Fibroblast of upper back skin (primary cell): Measurements from ENCODE around the gene UPK1B.

ENCODE experiments used
- DNase-seq: peaks from one replicate; pipeline ENCODE4 v3.0.0-alpha.2; 2013

The UPK1B gene

DNA sequence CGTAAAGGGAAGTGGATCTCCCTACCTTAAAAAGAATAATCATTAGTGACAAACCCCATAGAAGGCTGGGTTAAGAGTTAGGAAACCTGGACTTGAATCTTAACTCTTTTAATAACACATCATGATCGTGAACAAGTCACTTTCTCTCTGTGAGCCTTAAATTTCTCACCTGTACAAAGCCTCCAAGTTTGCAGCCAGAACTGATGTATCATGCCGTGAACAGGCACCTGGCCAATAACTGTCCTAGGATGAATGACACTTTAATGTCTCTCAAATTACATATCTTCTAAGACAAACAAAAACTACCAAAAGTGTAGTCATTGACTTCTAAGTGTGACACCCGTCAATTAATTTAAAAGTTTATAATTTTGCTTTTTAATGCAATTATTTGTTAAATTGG, 3.9 kb downstream of the UPK1B start:
- no peak for DNase-seq

DNA sequence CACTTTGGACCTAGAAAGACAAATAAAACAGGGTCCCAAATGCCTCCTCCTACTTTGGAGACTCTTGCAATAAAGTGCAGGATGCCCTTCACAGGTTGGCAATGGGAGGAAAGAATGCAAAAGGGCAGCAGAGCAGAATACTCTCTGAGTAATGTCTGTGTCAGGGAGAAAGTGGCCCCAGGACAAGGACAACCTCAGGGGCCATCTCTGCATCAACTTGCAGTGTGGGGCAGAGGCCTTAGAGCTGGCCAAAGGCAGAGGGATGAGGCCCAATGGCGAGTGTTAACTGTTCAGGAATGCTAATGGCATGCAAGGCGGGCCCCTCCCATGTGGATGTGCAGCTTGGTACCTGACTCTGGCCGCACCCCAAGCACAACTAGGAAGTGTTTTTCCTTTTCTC, 8.4 kb downstream of the UPK1B start:
- DNase-seq, result peak; percentile 21

DNA sequence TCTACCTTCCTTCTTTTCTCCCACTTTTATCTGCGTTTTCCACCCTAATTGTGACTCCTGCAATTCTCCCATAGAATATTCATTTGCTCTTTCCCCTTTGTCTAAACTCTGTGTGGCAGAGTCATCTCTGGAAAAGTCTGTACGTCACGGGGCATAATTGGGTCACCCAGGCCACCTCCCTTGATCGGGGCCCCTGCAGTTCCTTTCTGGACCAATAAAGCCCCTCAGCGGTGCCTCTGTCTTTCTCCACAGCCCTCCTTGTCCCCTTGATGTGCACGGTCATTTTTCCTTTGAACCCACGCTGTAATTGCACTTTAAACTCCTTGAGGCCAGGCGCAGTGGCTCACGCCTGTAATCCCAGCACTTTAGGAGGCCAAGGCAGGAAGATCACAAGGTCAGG, 10.7 kb downstream of the UPK1B start:
- DNase-seq, result no peak

DNA sequence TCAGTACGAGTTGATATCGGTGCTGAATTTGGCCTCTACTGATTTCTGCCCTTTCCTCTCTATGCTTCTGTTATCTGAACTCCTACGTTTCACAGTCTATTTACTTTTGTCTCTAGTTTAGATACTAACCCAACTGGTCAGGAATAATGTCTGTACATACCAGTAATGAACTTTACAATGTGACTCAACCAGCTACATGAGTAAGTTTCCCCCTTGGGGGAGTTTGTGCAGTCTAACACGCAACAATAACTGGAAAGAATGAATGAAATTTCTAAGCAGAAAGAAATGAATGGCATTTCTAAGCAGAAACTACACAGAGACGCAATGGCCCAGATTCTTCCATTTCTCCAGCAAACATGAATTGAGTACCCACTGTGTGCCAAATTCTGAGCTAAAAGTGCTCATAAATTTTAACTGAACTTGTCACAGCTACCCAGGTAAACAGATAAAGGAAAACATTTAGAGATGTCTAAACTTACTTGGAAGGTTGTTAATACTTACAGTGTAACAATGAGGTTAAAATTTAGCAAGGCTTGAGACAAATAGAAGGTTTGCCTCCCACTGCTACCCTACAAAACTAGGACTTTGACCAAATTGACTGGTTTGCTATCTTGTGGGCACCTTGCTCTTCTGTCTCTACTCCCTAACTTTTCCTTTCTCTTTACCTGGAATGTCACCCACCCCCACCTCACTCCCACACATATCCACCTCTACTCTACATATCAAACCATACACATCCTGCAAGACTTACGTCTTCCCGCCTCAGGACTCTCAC, 11.6 kb downstream of the UPK1B start:
- peak; percentile 82 for DNase-seq

DNA sequence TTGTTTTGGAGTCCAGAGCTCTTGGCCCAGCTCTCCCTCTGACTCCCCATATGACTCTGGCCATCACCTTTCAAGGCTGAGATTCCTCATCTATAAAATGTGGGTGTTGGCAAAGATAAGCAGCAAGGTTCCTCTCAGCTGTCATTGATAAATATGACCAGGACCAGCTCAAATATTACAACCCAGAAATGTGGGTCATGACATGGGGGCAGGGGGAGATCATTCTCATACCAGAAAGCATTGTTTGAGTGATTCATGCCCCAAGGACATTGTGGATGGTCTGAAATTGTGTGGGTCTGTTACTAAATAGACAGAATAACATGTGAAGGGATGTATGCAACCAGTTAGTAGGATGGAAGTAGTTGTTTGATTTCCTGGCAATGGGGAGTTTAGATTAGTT, 13.9 kb downstream of the UPK1B start:
- DNase-seq, result peak; percentile 19

DNA sequence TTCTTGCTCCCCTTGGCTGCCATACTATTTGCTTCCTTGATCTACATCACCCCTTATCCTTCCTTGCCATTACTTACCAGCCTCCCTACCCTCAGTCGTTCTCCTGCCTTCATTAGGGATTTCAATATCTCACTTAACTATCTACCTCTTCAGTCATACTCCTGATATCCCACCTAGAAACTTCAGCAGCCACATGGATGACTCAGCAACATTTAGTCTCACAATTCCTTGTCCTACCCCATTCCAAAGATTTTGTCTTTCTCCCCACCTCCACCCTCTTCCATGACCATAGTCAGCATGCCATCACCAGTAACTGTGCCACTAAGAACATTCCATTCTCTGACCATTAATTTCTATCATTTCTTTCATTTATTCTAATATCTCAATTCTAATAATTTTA, 18.4 kb downstream of the UPK1B start:
- no peak for DNase-seq

DNA sequence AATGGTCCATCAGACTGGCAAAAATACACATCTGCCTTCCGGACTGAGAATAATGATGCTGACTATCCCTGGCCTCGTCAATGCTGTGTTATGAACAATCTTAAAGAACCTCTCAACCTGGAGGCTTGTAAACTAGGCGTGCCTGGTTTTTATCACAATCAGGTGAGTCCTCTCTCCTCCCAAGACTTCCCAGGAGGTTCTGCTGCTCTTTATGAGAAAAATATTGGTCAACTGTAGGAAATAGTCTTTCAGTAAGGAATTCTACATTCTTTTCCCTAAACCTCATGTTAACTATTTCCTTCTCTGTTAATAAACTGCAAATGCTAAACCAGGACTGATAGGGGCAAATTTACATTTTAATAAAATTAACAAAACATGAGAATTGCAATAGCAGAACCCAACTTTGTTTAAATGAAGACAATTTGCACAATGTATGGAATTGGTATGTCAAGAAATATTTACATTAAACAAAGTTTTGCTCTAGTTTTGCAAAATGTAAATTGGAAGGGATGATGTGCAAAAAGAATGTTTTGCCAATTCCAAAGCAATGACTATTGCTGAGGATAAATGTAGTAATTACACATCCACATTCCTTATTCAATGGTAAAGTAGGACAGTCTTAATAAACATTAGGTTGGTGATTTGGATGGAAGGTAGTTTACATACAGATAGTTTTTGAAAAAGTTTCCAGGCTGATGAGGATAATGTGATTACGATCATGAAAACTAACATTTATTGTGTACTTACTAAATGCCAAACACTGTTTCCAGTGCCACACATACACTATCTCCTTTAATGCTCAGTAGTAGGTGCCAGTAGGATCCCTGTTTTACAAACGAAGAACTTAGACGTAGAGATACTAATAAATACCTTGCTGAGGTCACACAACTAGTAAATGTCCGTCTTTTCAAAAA, 21.1 kb downstream of the UPK1B start:
- peak; percentile 49 for DNase-seq

DNA sequence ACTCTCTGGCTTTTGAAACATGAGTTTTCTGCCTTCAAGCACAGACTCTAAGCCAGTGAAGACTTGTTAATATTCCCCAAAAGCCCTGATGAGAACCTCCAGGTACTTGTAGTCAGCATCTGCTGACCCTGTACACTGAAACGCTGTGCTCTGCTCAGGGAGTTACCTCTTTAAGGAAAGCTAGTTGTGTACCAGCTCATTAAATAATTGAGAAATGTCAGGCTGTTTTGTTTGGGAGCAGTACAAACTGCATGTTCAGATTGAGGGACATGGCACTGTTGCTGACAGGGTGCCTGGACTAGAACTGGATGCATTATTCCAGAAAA, 21.7 kb downstream of the UPK1B start:
- DNase-seq, result no peak

DNA sequence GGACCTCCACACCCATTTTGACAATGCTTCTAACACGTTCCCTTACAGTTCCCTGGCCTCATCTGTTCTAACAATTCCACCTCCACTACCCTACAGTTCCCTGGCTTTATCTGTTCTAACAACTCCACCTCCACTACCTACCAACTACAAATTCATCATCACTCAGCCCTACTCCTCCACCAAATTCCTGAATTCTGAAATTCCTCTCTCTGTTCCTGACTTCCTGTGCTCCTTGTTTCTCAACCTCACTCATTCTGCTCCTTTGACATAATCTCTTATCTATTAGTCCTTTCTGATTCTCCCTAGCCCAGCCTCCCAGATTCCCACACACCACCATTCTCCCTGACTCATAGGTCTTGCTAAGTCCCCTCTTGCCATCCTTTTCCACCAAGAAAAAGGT, 22.5 kb downstream of the UPK1B start:
- peak; percentile 36 for DNase-seq

DNA sequence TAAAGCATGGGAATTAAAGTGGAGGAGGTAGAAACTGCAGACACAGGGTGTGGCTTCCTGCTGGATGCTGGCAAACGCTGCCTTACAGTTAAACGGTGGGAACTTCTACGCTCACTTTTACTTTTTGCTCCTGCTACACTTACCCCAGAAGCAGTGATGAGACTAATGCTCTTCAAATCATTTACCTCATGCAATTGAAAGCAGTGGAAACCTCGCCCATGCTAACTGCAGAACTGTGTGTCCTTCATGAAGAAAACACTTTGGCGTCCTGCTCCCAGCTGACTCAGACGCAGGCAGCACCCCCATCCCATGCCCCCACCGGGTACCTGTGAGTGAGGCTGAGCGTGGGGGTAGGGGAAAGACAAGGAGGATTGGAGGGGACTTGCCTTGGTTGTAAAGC, 31.8 kb downstream of the UPK1B start:
- DNase-seq, result no peak

DNA sequence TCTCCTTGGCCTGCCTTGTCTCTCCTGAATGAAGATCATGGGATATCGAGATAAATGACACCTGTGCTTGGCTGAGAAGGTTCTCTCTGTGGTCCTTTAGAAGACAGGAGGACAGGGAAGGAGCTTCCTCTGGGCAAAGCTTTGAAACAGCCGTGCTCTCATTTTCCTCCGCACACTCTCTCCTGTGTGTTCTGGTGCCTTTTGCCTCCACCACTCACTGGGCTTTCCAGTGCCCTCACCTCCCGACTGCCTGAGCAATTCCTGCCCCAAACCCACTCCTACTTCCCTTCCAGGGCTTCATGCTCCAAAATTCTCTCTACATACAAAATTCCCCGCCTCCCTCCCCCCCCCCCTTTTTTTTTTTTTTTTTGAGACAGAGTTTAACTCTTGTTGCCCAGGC, 32.3 kb downstream of the UPK1B start:
- DNase-seq, result no peak

DNA sequence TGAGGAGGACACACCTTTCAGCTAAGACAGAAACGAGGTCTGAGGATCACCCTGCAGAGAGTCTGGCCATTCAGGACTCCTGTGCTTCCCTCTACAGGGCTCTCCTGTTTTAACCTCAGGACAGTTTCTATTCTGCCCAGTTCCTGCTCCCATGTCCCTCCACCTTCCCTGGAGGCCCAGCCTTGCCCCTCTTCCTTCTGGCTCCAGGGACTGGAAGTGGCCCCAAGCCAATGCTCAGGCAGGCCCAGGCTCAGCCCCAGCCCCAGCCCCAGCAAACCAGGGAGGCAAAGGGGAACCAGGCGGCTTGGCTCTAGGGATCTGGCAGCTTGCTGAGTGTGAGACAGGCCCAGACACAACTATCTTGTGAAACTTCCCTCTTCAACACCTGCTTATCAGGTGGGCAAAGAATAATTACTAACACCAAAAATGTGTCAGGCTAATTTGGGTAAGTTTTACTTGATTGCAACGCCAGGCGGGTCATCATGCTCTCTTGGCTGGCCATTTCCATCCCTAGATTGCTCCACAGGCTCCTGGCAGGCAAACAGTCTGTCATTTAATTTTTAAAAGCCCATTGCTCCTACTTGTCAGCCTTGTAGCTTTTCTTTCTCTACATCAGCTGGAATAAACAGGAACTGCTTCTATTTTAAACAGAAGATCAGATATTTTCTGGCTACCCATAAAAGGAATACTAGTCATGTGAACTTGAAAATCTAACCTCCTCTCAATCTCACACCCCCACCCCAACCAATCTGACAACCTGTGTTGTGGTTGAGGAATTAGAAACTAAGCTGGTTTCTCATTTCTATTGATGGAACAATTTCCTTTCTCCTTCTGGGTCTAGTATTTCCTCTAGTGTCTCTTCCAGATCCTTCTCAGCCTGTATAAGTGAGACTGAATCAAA, 33.5 kb downstream of the UPK1B start:
- DNase-seq, result no peak

DNA sequence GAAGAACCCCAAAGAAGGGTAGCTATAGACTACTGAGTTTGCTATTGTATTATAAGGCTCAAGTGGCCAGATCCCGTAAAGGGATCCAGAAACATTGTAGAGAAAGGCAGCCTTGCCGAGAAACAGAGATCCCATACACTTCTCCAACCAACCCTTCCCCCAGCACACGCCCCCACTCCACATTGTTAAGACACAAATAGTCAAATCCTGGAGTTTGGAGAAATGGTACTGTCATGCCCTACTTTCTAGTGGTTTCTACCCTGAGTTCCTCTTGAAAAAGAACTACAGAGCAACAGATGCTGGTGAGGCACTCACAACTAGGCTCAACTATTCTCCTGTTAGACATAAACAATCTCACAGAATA, 34.1 kb downstream of the UPK1B start:
- no peak for DNase-seq

DNA sequence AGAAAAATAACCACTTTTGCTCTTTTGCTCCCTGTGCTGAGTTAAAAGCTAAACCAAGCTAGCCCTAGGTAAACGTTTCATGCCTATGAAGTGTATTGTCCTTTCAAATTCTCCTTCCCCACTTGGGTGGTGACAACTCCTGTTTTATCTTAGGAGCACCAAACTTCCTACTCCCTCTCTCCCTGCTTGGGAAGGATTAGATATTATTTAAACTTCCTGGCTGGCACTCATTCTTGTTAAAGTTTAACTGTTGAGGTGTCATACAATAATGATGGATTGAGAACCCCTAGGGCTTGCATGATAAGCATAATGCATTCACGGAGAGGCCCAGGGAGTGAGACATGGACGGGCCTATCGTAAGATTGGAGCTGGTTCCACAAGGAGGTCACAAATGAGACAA, 37.8 kb downstream of the UPK1B start:
- no peak for DNase-seq

DNA sequence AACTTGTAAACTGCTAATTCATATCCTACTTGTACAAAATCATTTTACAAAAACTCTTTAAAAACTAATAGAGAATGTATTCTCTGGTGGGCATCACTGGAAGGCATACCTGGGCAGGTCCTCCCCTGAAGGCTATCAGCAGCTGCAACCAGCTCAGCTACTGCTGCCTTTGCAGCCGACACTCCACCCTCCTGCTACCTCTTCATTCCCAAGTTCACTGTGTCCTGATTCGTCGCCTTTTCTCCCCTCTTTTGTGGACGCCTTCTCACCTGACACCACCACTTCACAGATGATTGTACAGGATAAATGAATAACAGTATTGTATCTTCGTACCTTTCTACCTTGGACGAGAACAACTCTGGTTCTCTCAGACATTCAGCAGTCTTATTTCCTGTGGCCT, 38.4 kb downstream of the UPK1B start:
- DNase-seq, result no peak

DNA sequence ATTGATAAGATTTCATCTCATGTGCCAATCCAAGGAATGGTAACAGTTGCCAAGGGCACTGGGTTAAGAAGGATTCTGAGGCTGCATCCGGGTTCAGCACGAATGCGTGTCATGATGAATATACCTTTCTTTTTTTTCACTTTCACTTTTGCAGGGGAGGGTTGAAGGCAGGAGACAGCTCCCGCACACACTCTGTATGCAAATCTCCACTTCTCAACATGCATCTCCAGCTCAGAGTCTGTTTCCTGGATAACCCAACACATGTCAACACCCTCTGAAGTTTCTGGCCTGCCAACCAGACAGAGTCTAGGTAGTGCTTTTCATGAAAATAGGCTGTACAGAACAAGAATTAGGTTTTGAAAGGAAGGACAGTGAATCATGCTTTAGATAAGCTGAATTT, 45.7 kb downstream of the UPK1B start:
- DNase-seq, result no peak

DNA sequence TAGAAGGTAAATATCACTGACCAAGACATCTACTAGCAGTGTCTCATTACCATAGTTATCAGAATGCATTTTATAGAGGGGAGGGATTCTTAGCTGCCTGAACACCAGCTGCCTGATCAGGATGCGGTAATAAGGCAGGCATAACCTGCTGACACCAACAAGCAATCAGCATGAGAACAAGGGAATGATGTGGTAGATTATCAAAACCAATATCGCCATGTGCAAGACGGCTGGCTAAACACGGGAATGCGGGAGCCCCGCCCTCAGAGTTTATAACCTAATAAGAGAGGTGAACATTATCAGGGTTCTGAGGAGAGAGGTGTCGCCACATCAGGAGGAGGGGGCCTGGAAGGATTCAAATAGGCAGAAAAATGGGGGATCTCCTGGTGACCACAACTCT, 46.8 kb downstream of the UPK1B start:
- DNase-seq, result no peak

DNA sequence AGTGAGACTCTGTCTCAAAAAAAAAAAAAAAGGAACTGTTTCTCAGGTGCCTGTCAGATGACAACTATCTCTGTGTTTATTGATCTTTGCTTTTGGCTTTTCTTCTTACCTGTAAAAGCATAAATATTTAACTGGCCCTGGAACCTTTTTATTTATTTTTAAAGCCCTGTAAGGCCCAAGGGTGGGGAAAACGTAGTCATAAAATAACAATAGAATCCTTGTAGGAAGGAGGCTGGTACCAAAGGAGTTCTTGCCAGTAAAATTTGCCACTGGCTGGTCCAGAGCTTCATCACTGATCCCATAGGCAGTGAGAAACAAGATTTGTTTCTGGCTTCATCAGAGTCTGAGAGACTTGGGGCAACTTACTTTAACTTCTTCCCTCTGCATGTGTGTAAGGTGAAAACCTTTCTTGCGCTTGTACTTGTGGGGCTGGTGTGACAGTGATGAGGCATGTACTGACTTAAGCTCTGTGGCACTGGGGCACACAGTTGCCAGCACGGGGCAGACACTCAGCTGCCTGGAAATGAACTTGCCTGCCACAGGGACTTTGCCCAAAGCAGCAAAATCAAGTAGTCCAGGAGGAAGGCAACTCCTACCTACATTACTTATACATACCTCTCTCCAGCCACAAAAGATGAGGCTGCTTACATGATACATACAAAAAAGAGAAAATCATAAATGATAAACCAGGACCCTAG, 47.7 kb downstream of the UPK1B start:
- DNase-seq, result no peak

DNA sequence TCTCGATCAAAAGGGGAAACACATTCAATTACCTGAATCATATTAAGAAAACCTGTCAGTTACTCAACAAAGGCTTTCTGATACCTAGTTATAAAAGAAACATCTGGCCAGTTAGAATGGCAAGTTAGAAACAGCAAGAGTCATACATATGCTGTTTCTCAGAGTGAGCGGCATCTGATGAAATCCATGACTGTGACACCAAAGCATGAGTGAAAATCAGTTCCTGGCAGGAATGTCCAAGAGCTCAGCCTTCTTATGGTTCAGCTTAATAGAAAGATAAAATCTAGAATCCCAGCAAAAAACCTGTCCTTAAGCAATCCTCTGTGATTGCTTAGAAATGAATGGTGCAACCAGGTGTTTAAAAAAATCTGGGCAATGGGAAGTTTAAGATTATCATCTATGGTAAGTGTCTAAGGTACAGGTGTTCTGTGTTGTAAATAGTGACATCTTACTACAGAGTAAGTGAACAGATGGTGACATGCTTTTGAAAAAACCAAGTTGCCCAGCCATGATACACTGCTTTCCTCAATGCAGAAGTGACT, 48.5 kb downstream of the UPK1B start:
- peak; percentile 36 for DNase-seq

DNA sequence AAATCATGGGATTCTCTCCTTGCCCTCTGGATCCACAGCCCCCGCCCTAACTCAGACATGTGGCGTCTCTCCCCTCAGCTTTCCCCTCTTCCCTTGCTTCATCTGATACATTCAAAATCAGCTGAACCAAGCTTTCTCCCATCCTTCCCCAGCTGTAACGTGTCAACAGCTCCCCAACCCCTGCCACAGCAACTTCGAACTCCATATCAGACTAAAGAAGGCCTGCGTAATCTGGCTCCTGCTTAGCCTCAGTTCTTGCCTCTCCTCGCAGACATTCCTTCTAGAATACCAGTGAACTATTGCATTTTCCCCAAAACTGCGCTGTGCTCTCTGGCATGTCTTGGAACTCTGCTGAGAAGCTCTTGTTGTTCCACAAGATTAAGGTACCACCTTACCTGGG, 49.0 kb downstream of the UPK1B start:
- no peak for DNase-seq

DNA sequence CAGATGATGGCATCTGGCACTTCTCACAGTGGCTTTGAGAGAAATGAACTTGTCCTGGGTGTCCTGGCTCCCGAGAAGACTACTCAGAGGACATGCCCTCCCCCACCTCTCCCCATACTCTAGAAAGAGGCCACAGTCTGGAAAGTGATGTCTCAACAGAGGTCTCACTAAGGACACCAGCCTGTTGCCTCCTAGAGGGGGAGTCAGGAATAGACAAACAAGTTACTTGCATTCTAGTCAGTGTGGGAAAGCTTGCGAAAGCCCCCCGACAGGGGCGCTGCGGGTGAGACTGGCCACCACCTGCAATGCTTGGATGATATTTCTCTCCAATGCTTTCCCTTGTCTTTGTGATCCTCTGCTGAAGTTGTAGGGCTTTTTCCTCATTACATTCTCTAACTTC, 50.1 kb downstream of the UPK1B start:
- no peak for DNase-seq

DNA sequence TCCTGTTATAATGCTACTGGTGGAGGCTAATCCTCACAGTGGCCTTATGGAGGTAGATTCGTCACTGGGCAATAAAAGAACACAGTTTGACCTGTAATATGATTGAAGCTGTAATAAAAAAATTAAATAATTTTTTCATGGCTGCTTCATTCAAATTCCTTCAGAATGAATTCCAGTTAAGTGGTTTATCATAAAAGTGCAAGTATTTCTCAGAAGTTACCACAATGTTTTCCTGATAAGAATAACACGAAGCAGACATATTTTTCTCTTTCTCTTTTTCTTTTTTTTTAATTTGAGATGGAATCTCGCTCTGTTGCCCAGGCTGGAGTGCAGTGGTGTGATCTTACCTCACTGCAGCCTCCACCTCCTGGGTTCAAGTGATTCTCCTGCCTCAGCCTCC, 51.7 kb downstream of the UPK1B start:
- DNase-seq, result no peak
